ENCODE data around the gene ZNF304.

The ZNF304 gene

DNA sequence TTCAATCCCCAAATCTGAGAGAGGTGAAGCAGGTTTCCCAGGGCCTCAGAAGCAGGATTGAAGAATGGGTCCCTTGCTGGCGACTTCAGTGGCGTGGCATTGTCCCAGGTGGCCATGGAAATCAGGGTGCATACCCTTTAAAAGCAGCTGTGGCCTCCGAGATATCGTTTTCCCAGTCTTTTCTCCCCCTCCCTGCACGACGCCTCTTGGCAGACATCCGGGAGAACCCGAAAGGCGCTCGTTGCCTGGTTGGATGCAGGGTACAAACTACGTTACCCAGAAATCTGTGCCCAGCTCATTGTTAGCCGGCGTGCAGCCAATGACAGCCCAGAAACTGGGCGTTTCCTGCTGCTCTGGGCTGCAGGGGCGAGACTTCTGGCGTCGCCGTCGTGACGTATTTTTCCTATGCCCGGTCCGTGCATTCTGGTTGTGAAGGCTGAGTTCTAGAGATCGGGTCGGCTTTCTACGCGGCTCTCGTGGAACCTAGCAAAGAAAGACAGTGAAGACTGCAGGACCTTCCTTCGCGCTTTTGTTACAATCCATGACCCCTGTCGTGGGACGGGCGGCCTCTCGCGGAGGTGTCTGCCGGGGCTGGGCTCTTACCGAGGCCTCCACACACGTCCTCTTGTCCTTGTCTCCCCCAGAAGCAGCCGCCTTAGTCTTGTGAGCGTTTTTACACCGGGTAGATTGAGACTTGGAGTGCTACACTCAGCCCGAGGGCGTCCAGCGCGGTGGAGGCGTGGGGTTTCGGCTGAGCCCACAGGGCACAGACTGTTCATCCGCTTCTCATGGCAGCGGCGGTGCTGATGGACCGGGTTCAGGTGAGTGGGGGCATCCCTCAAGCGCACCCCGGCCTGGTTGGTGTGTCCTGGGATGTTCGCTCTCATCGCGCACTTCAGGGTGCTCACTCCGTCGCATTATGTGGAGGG, at the start of gene ZNF304:
Gene ZNF304 (plus strand): TSS at position 395 of the 929 bp plus-strand sequence. CDS start 394 bp downstream, at position 789.
- DNase-seq (ENCODE audit: low spot score) = peak; percentile 92

DNA sequence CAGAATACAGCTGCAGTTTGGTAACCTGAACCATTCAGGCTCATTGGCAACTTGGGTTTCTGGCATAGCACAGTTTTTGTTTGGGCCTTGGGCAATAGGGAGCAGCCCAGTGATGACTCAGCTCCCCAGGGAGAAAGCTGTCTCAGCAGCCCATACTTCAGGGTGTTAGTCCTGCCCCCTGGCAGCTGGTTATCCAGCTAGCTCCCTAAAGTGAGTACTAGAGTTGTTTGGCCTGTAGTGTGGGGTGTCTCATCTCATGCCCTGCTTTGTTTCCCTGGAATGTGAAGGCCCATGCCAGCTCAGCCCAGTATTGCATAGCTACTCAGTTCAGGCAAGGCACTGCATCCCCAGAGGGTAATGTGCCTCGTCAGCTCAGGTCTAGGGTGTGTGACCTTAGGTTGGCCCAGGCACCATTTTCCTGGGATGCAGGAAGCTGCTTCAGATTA, 49.0 kb upstream of the ZNF304 start:
- peak; percentile 53 for DNase-seq (ENCODE audit: low spot score)

DNA sequence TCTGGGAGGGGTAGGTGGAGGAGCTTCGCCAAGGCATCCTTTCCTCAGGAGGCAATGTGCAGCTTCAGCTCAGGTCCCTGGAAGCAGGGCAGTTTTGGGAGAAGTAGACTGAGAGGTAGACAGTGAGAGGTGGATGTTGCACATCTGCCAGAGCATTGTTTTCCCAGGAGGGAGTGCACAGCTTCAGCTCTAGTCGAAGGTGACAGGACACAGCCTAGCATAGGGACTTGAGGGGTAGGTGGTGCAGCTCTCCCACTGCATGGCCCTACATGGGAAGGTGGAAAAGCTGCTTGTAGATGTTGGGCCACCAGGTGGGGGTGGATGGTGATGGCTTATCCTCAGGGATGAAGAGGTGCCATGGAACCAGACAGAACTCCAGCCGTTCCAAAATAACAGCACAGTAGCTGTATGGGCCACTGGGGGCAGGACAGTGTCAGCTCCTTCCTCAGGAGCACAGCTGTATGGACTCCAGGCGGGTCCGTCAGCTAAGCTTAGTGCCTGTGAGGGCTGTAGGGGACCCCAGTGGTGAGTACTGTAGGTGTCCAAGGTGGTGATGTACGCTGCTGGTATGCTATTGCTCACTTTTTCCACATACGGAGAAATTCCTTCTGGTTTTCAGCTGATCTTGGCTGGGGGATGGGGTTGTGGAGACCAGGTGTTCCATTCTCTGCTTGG, 48.2 kb upstream of the ZNF304 start:
- no peak for DNase-seq (ENCODE audit: low spot score)

DNA sequence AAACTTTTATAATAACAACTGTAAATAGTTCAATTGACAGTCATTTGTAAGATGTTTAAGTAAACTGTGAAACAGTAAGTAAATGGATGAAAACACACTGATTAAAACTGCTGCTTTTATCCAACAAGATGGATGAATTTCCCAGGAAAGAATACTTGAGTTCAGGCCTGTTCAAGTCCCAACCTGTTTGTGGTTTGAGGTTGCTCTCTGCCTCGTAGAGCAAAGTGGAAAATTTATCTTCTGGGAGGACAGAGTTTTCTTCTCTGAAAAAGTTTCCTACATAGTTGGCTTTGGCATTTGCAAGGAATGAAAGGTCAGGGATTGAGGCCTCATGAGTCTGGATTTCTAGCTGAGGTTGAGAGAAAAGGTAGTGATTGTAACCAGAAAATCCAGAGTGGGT, 46.0 kb upstream of the ZNF304 start:
- no peak for DNase-seq (ENCODE audit: low spot score)

DNA sequence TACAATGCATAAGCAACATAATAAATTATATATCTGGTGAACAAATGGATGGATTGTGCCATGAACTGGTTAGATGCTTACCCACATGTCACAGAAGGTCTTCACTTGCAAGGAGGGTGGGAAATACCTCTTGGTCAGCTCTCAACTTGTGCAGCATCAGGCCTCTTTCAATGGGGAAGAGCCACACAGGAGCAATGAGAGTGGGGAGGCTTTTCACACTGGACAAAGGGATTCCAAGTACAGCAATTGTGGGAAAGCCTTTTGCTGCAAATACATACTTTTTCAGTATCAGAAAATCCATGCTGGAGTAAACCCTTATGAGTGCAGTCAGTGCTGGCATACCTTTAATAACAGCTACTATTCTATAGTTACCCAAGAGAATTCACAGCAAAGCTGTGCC, 42.6 kb upstream of the ZNF304 start:
- DNase-seq (ENCODE audit: low spot score) = no peak

DNA sequence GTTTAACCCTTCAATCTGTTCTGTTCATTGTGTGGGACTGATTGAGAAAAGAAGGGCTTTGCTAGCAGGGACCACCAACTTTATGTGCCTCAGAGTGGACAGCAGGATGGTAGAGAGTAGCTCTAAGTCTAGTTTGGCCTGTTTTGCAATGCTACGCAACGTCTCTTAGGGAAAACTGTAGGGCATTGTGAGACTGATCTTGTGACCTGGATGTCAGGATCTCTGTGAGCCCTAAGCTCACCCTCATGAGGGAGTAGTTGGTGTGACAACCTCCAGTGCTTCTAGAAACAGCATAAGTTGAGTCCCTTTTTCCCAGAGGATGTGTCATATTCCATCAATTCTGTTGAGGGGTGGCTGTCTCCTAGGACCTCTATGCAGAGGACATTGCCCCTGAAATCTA, 40.3 kb upstream of the ZNF304 start:
- no peak for DNase-seq (ENCODE audit: low spot score)

DNA sequence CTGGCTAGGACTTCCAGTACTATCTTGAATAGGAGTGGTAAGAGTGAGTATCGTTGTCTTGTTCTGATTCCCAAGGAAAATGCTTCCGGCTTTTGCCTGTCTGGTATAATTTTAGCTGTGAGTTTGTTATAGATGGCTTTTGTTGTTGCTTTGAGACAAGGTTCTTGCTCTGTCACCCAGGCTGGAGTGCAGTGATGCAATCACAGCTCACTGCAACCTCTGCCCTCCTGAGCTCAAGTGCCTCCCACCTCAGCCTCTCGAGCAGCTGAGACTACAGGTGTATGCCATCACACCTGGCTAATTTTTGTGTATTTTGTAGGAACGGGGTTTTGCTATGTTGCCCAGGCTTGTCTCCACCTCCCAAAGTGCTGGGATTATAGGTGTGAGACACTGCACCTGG, 36.9 kb upstream of the ZNF304 start:
- DNase-seq (ENCODE audit: low spot score) = no peak

DNA sequence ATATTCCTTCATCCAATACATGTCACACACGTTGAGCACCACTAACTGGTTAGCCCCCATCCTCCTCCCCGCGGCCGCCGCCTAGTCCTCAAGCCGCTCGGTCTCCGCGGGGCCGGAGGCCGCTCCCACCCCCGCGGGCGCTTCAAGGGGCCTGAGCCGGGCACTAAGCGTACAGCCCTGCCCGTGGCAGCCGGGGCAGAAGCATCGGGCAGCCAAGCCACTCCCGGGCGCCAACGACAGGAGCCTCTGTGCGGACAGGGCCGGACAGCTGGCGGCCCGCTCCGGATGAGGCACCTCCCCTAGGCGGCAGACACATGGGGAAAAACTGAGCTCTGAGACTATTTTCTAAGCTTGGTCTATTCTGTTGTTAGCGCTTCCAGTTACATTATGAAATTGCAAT, 33.6 kb upstream of the ZNF304 start:
- no peak for DNase-seq (ENCODE audit: low spot score)

DNA sequence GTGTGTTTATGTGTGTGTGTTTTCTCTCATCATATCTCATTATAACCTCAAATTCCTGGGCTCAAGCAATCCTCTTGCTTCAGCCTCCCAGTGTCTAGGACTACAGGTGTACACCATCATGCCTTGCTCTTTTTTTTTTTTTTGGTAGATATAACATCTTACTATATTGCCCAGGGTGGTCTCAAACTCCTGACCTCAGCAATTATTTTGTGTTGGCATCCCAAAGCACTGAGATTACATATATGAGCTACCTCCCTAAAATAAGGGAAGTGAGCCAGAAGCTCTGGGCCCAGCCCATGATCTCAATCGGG, 31.2 kb upstream of the ZNF304 start:
- no peak for DNase-seq (ENCODE audit: low spot score)

DNA sequence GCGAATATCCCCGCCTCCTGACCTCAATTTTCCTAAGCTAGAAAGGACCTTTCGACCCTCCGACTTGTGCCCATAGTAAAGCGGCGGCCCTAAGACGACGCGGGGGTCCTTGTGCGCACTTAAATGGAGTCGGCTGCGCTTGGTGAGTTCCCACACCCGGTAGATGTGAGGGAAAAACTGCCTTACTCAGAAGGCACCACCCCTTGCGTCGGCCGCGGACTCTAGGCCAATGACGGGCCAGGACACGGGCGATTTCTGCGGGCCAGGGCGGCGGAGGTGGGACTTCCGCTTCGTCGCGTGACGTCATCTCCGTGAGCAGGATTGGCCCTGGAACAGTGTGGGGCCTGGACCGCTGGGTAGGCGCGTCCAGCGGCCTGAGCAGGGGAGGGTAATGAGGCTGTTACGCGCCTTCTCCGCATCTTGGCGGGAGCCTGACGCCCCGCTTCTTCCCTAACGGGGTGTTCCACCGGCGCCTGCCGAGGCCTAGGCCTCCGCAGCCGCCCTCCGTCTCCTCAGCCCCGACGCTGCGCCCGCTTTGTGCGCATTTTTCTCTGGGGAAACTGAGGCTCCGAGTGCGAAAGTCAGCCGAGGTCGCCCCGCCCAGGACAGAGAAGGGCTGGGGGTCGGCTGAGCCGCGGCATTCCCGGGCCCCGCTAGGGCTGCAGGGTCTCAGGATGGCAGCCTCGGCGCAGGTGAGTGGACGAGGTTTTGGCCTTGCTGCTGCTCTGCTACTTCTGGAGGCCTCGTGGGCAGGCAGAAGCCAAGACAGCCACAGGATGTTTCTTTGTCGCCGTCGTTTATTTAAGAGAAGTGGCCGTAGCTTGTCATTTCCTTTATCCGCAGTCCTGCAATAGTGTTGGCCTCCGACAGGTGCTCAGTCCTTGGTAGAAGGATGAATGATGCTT, 30.6 kb upstream of the ZNF304 start, which contains the start of gene ZNF543:
Gene ZNF543 (plus strand): TSS at position 293 of the 905 bp plus-strand sequence. CDS start 382 bp downstream, at position 675.
- peak; percentile 97 for DNase-seq (ENCODE audit: low spot score)

DNA sequence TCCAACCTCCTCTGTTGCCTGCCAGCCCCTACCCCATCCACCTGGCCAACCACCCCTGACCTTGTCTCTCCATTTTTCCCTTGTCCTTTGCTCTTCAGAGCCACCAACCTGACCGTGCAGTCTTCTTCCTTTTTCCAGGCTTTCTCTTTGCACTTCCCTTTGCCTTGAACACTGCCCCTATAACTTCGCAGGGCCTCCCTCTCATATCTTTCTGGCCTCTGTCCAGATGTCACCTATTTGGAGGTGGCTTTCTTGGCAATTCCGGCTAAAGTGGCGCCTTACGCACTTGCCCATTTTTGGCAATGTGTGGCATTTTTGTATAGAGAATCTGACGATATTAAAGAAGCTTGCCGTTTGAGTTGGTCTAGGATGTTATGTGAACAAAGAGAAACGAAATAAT, 30.0 kb upstream of the ZNF304 start:
- DNase-seq (ENCODE audit: low spot score) = no peak

DNA sequence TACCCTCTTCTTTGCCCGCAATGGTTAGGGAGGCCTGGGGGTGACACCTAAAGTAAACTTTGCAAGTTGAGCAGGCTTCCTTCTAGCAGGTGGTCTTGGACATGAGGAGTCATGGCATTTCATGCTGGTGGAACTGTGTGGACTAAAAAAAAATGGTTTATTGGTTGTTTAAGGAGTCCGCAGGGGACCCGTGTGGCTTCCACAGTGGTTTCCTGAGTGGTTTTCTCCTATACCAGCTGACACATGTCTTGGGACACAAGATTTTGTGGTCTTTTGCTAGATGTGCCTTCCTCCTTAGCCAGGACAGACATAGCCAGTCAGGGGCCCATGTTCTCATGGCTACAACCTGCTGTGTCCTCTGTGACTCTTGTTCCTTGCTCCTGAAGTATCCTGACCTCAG, 29.3 kb upstream of the ZNF304 start:
- no peak for DNase-seq (ENCODE audit: low spot score)

DNA sequence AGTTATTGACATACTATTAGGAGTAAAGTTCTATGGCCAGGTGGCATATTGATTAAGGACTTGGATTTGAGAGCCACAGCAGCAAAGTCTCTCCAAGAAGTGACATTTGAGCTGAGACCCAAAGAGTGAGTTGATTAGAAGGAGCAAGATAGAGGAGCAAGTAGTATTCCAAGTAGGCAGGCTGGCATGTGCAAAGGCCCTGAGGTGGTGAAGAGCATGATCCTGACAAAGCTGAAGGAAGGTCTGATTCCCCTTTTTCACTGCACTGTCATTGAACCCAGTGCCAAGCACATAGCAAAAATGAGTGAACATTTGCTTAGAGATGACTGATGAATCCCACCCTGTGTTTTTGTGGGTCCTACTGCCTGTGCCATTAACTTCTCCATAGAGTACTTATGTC, 26.1 kb upstream of the ZNF304 start:
- no peak for DNase-seq (ENCODE audit: low spot score)

DNA sequence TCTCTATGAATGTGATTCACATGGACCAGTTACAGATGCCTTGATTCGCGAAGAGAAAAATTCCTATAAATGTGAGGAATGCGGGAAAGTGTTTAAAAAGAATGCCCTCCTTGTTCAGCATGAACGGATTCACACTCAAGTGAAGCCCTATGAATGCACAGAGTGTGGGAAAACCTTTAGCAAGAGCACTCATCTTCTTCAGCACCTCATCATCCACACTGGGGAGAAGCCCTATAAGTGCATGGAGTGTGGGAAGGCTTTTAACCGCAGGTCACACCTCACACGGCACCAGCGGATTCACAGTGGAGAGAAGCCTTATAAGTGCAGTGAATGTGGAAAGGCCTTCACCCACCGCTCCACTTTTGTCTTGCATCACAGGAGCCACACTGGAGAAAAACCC, 23.1 kb upstream of the ZNF304 start:
- DNase-seq (ENCODE audit: low spot score) = no peak

DNA sequence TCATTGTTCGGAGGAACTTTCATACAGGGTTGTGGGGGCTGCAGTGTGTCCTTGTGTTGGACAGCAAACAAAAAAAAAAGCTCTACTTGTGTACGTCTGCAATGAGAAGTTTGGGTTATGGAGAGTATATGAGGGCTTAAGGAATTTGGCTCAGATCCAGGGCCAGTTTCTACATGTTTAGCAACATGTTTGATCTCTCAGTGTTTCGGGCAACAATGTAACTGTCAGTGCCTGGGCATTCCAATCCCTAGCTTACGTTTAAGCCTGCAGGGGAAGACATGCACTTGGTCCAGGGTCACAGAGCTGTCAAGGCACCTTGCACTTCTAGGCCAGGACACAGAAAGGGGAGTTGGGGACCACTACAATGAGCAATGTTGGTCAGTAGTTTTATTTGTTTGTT, 16.9 kb upstream of the ZNF304 start:
- DNase-seq (ENCODE audit: low spot score) = no peak

DNA sequence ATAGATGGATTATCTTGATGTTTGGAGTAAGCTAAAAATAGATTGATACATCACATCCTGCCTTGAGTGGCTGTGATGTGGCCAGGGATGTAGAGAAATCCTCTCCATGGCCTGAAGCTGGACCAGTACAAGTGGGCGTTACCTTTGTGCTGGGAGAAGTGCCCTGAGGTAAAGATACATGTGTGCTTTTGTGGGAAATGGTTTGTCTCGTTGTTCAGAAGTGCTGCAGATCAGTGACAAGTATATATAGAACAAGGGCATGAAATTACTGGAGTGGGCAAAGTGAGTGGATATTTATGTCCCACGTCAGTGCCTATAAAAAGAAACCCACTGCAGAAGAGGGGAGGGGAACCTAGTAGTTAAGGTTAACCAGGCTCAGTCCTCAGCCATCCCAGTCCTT, 12.2 kb upstream of the ZNF304 start:
- DNase-seq (ENCODE audit: low spot score) = no peak

DNA sequence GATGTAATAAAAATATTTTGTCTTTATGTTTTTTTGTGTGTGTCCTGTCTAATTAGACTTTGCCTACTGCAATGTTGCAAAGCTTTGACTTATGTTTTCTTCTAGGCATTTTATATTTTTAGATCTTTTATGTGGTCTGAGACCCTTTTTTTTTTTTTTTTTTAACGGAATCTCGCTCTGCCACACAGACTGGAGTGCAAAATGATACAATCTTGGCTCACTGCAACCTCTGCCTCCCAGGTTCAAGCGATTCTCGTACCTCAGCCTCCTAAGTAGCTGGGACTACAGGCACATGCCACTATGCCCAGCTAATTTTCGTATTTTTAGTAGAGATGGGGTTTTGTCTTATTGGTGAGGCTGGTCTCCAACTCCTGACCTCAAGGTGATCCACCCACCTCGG, 8.5 kb upstream of the ZNF304 start:
- DNase-seq (ENCODE audit: low spot score) = no peak

DNA sequence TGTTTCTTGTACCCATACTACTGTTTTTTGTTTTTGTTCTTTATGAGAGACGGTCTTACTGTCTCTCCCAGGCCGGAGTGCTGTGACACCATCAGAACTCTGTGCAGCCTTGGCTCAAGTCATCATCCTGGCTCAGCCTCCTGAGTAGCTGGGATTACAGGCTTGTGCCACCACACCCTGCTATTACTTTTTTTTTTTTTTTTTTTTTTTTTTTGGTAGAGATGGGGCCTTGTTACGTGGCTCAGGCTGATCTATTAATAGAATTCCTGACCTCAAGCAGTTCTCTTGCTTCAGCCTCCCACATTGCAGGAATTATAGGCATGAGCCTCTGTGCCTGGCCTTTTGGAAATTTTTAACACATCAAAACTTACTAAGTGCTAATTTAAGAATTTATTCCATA, 2.9 kb upstream of the ZNF304 start:
- no peak for DNase-seq (ENCODE audit: low spot score)

DNA sequence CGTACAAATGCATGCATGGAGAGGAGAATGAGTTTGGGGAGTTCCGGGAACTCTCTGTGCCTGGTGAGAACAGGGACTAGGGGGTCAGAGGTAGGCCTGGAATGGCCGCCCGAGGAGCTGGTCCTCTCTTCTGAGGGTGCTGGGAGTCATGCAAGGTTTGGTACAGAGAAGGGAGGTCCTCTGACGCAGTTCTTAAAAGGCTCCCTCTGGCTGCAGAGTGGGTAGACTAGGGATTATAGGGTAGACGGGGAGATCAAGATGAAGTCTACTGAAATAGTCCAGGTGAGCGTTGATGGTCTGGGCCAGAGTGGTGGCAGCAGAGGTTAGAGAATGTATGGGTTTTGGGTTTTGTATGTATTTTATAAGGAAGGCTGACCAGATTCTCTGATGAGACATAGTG, 796 bp downstream of the ZNF304 start:
- DNase-seq (ENCODE audit: low spot score) = peak; percentile 17

DNA sequence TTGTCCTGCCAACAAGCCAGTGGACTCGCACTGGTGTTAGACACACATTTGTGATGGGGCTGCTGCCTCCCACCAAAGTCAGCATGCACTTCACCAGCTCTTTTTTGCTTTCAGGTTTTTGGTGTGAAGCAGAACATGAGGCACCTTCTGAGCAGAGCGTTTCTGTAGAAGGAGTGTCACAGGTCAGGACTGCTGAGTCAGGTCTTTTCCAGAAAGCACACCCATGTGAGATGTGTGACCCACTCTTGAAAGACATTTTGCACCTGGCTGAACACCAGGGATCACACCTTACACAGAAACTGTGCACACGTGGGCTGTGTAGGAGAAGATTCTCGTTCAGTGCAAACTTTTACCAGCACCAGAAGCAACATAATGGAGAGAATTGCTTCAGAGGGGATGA, 4.8 kb downstream of the ZNF304 start:
- no peak for DNase-seq (ENCODE audit: low spot score)

DNA sequence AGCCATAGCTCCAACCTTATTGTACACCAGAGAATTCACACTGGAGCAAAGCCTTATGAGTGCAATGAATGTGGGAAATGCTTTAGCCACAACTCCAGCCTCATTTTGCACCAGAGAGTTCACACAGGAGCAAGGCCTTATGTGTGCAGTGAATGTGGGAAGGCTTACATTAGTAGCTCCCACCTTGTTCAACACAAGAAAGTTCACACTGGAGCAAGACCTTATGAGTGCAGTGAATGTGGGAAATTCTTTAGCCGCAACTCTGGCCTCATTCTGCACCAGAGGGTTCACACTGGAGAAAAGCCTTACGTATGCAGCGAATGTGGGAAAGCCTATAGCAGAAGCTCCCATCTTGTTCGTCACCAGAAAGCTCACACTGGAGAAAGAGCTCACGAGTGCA, 6.3 kb downstream of the ZNF304 start:
- DNase-seq (ENCODE audit: low spot score) = no peak

DNA sequence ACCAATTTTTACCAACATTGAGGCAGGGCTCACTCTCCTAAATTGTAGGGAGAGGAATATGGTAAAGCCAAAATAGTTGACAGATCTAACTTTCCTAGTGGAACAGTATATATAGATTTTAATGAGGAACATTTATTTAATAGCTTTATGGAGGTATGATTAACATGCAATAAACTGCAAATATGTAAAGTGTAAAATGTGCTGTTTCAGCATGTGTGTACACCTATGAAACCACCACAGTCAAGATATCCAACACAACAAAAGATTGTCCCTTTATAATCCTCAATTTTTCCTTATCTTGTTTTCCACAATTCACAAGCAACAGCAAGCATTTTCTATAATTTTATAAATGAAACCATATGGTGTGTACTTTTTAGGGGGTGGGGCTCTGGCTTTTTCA, 8.2 kb downstream of the ZNF304 start:
- DNase-seq (ENCODE audit: low spot score) = no peak
